K562 (cell line): ENCODE results near the gene PIP4K2C. TPM values are rescaled to one million over a fixed set of nuclear protein-coding genes. Genes with fewer than 3 reads are reported as not detected.

Source experiments
- ATAC-seq: fragments of 200-7000 bp; cut with Tn5 transposase; 3 replicates; pipeline ENCODE4 v1.9.1; 2020; ENCODE audit warnings: moderate library complexity
- BruUV-seq: library from RNA; stranded (reverse); fragments of 400-500 nt; replicated peaks from 2 replicates; lab custom pipeline; 2021; lab: Mats Ljungman, UMichigan
- CTCF ChIA-PET: fragments of 300-600 bp; formaldehyde crosslinking; extraction: SDS; loops from one replicate; lab custom pipeline; 2021; ENCODE audit warnings: low intra/inter-chr PET ratio; lab: Yijun Ruan, JAX
- POLR2A ChIA-PET: fragments of 300-600, 350-650 bp; sonication (Branson Sonifier 250); formaldehyde crosslinking; extraction: SDS; loops from one replicate; lab custom pipeline; 2021; ENCODE audit warnings: antibody characterized with exemption, inconsistent platforms; lab: Yijun Ruan, JAX
- DNase-seq, 4 experiments: peaks; one replicate each; pipeline versions ENCODE4 v3.0.0 to v3.0.0-alpha.2; 2011 to 2018; ENCODE audit warnings: low spot score in 3 of 4, mixed read lengths in 3 of 4; ENCODE audit errors: extremely low read depth in 1 of 4
- FAIRE-seq: peaks from 2 replicates; lab custom pipeline; 2011; peaks lifted over from hg19 to GRCh38; lab: Jason Lieb, UNC
- H2AFZ ChIP-seq: 2 replicates; pipeline ENCODE4 v1.6.0; 2011; ENCODE audit warnings: low read depth, low read length, control low read depth, inconsistent platforms
- H3K27ac ChIP-seq: fragments of 200-600 bp; 3 replicates; pipeline ENCODE4 v1.8.0; 2011; ENCODE audit warnings: low read depth, mild to moderate bottlenecking, control low read depth, inconsistent platforms, low read length, moderate library complexity, mixed read lengths; ENCODE audit errors: extremely low read depth
- H3K27me3 ChIP-seq, 2 experiments: fragments of 300-600 bp in 1 of 2; 2 replicates in 1 of 2; 3 replicates in 1 of 2; pipeline versions ENCODE4 v1.6.0 to v1.8.0; 2011; ENCODE audit warnings: inconsistent platforms in 2 of 2, low read length in 2 of 2, mild to moderate bottlenecking in 1 of 2, mixed read lengths in 1 of 2, moderate library complexity in 1 of 2; ENCODE audit not compliant: control insufficient read depth in 2 of 2, insufficient read depth in 2 of 2
- H3K36me3 ChIP-seq: fragments of 300-600 bp; 3 replicates; pipeline ENCODE4 v1.8.0; 2011; ENCODE audit warnings: mild to moderate bottlenecking, low read length, inconsistent platforms; ENCODE audit not compliant: control insufficient read depth, insufficient read depth
- H3K4me1 ChIP-seq, 2 experiments: fragments of 200-600 bp in 1 of 2; replicated peaks in 1 of 2; 2 replicates in 1 of 2; 3 replicates in 1 of 2; pipeline versions ENCODE4 v1.5.1 to v1.8.0; 2011; ENCODE audit warnings: inconsistent platforms in 2 of 2, low read length in 2 of 2, mild to moderate bottlenecking in 1 of 2, mixed read lengths in 1 of 2, moderate library complexity in 1 of 2; ENCODE audit not compliant: control insufficient read depth in 2 of 2, insufficient read depth in 2 of 2
- H3K4me2 ChIP-seq: 2 replicates; pipeline ENCODE4 v1.6.1; 2011; ENCODE audit warnings: low read length, control low read depth, inconsistent platforms, mixed read lengths; ENCODE audit not compliant: insufficient read depth
- H3K4me3 ChIP-seq: fragments of 200-600 bp; sonication (generic), shearing (Covaris generic); 2 replicates; pipeline ENCODE4 v1.5.1; 2016; ENCODE audit warnings: control low read depth, inconsistent platforms
- H3K79me2 ChIP-seq: fragments of 200-600 bp; 3 replicates; pipeline ENCODE4 v1.8.0; 2011; ENCODE audit warnings: low read length, inconsistent platforms; ENCODE audit not compliant: control insufficient read depth, insufficient read depth
- H3K9ac ChIP-seq, 2 experiments: 2 replicates each; pipeline versions ENCODE4 v1.6.0 to v1.6.1; 2011; ENCODE audit warnings: low read depth in 2 of 2, low read length in 2 of 2, control low read depth in 1 of 2, inconsistent platforms in 1 of 2, mild to moderate bottlenecking in 1 of 2, mixed read lengths in 1 of 2; ENCODE audit not compliant: insufficient read depth in 1 of 2
- H3K9me1 ChIP-seq: one replicate; pipeline ENCODE4 v1.6.0; 2011; ENCODE audit warnings: inconsistent platforms, mild to moderate bottlenecking, low read length, moderate library complexity; ENCODE audit not compliant: control insufficient read depth, insufficient read depth
- H3K9me3 ChIP-seq: replicated peaks from 2 replicates; pipeline ENCODE4 v1.5.1; 2011; ENCODE audit warnings: low read depth, low read length, inconsistent platforms; ENCODE audit not compliant: control insufficient read depth, insufficient read depth
- H4K20me1 ChIP-seq: replicated peaks from 2 replicates; pipeline ENCODE4 v1.6.1; 2011; ENCODE audit warnings: low read length, inconsistent platforms, mixed read lengths; ENCODE audit not compliant: control insufficient read depth, insufficient read depth
- NFRKB ChIP-seq: fragments of 450-650 bp; IDR thresholded peaks from 2 replicates; pipeline ENCODE4 v1.6.1; 2016; ENCODE audit warnings: low read depth
- POLR2A ChIP-seq: fragments of 450-650 bp; conservative IDR thresholded peaks from 2 replicates; pipeline ENCODE4 v1.6.1; 2016
- TAF7 ChIP-seq: fragments of 450-650 bp; IDR thresholded peaks from 2 replicates; pipeline ENCODE4 v1.6.1; 2016; ENCODE audit warnings: missing genetic modification characterization, missing compliant biosample characterization
- YY1 ChIP-seq, 3 experiments: IDR thresholded peaks; 2 replicates each; pipeline ENCODE4 v1.6.1; 2011; ENCODE audit warnings: low read length in 2 of 3, mild to moderate bottlenecking in 2 of 3, moderate library complexity in 2 of 3, borderline replicate concordance in 1 of 3, control low read depth in 1 of 3, low read depth in 1 of 3; ENCODE audit not compliant: insufficient read depth in 3 of 3, insufficient replicate concordance in 2 of 3, control insufficient read depth in 1 of 3, insufficient read length in 1 of 3; ENCODE audit errors: extremely low read depth in 1 of 3
- ZBTB7A ChIP-seq: IDR thresholded peaks from 2 replicates; pipeline ENCODE4 v1.6.1; 2011; ENCODE audit warnings: low read depth, mild to moderate bottlenecking, low read length, moderate library complexity, borderline replicate concordance; ENCODE audit not compliant: control insufficient read depth
- ZNF436 ChIP-seq: fragments of 250-450, 450-650 bp; sonication (Bioruptor Pico); formaldehyde crosslinking; IDR thresholded peaks from 2 replicates; pipeline ENCODE4 v1.7.0; 2020; ENCODE audit warnings: mild to moderate bottlenecking
- WGBS: fragments of 100-300 bp; shearing (Covaris generic); methylation state at CpG from one replicate; pipeline ENCODE4 v1.1.6; 2016; ENCODE audit warnings: low coverage, mixed read lengths; ENCODE audit not compliant: insufficient coverage; ENCODE audit errors: missing lambda C conversion rate; 5-methylcytosine and 5-hydroxymethylcytosine counted together
- in situ Hi-C: fragments of 300-500 bp; cut with MboI; formaldehyde crosslinking; loops from 4 replicates; pipeline ENCODE4 v1.15.0; 2018; ENCODE audit warnings: inconsistent platforms, mixed read lengths
- intact Hi-C: fragments of 100-400 bp; cut with micrococcal nuclease; formaldehyde crosslinking; loops from 2 replicates; pipeline ENCODE4 v1.14.2; 2022
- polyA plus RNA-seq, 8 experiments: library from polyadenylated mRNA; depleted of rRNA in 4 of 8; stranded (reverse) in 5 of 8; unstranded in 3 of 8; fragments of >200 nt; fragmentation: Nextera tagmentation in 2 of 8; fragmentation: Illumina TruSeq in 1 of 8; extraction: Ambion mirVana in 2 of 8; extraction: Trizol in 1 of 8; gene quantifications; 2 replicates each; pipeline versions ENCODE4 v1.2.1 to v1.2.3, GENCODE V29; 2011 to 2014; ENCODE audit warnings: inconsistent platforms in 1 of 8, missing spikeins in 1 of 8
- total RNA-seq, 7 experiments: library from RNA; depleted of rRNA in 6 of 7; stranded (reverse); fragments of >200 nt in 6 of 7; fragmentation: Illumina TruSeq in 2 of 7; extraction: Trizol in 2 of 7; gene quantifications; 2 replicates each; pipeline versions ENCODE4 v1.2.1 to v1.2.3, GENCODE V29; 2011 to 2021; ENCODE audit warnings: low replicate concordance in 1 of 7
- TF ChIP-seq, protein P1 (sequence below): sonication (generic); formaldehyde crosslinking; IDR thresholded peaks from 2 replicates; pipeline ENCODE4 v1.9.0; 2022; ENCODE audit warnings: mild to moderate bottlenecking, missing genetic modification reagents
- TF ChIP-seq, protein P2 (sequence below): sonication (generic); formaldehyde crosslinking; IDR thresholded peaks from 2 replicates; pipeline ENCODE4 v1.8.0; 2022; ENCODE audit warnings: mild to moderate bottlenecking, missing genetic modification reagents
- TF ChIP-seq, protein P3 (sequence below), 2 experiments: IDR thresholded peaks in 1 of 2; conservative IDR thresholded peaks in 1 of 2; 2 replicates each; pipeline ENCODE4 v1.6.1; 2016; ENCODE audit warnings: low read depth in 2 of 2, mild to moderate bottlenecking in 1 of 2, missing compliant biosample characterization in 1 of 2, missing genetic modification characterization in 1 of 2, moderate library complexity in 1 of 2

The PIP4K2C gene
- total and polyA plus RNA-seq, 9 of the 15 experiments (the other 6 are each of a cell fraction or from before 2014, with no cell fraction given) = 9.0 to 41.4 (median 18.3) TPM

DNA sequence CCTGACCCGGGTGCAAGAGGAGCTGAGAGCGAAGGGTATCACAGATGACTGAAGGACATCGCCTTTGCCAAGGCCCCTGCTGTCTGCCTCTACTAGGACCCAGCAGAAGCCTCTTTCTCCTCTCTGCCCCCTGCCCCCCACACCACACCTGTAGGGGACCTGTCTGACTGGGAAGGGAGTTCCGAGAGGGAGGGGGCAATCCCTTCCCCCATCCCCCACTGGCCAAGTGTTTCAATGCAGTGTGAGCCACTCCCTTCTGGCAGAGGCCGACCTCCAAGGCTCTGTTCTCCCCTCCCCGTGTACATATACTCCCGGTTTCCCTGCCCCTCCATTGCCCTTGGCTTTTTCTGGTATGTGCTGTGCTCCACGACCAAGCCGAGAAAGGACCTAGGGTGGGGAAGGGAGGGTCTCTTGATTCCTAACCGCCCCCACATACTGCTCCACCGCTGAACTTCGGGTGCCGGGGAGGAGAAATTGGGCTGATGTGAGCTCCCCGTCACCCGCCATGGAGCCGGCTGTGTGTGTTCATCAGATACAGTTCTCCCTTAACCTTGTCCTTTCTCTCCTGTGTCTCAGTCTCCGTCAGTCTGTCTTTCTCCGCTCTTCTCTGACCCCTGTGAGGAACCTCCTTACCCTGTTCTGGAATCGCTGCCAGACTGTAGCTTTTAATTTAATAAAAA, 18.2 kb downstream of the PIP4K2C start:
- peak; percentile 15 for ATAC-seq
- intact Hi-C loops = no loop called here
- DNase-seq = peak; percentile 39 to 60 (median 50)
- no TSS peak for BruUV-seq
- Histone ChIP-seq H4K20me1 (no peaks in the 10 kb centered on the region), H3K9me1 (peaks cover 4% of the 10 kb centered on the region), H3K4me3 (no peak overlapping the region), H3K27me3 (no peaks in the 10 kb centered on the region)
- CTCF ChIA-PET = no interaction called here
- POLR2A ChIA-PET = interaction anchor here (0.6 to 2.0 kb wide), 6 partner anchors 9 to 142 kb away, joined by 3 to 19 read pairs (median 4); partner anchors contain the start of genes PIP4K2C and TSPAN31
- FAIRE-seq = peak; percentile 49
- TF ChIP-seq, protein P1, sequence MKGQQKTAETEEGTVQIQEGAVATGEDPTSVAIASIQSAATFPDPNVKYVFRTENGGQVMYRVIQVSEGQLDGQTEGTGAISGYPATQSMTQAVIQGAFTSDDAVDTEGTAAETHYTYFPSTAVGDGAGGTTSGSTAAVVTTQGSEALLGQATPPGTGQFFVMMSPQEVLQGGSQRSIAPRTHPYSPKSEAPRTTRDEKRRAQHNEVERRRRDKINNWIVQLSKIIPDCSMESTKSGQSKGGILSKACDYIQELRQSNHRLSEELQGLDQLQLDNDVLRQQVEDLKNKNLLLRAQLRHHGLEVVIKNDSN = no peak
- TF ChIP-seq, protein P2, sequence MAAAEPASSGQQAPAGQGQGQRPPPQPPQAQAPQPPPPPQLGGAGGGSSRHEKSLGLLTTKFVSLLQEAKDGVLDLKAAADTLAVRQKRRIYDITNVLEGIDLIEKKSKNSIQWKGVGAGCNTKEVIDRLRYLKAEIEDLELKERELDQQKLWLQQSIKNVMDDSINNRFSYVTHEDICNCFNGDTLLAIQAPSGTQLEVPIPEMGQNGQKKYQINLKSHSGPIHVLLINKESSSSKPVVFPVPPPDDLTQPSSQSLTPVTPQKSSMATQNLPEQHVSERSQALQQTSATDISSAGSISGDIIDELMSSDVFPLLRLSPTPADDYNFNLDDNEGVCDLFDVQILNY (CRISPR knock-in tag) = no peak
- TF ChIP-seq YY1 (IDR thresholded peaks at IDR 0.05; ENCODE audit: borderline replicate concordance in 1 of 3, control insufficient read depth in 1 of 3, extremely low read depth in 1 of 3, insufficient read depth in 3 of 3, insufficient read length in 1 of 3, insufficient replicate concordance in 2 of 3, low read depth in 1 of 3, low read length in 2 of 3) (peak in 1 of 3 experiments; percentile 55), ZBTB7A (0 out of 2 replicates have a peak, but pooled peaks have one; percentile 26), POLR2A (0 out of 2 replicates have a peak, but pooled peaks have one; percentile 39), TAF7 (no peak), ZNF436 (no peak), NFRKB (peak; percentile 24; the same call in 1 of the 2 replicates)
- TF ChIP-seq, protein P3, sequence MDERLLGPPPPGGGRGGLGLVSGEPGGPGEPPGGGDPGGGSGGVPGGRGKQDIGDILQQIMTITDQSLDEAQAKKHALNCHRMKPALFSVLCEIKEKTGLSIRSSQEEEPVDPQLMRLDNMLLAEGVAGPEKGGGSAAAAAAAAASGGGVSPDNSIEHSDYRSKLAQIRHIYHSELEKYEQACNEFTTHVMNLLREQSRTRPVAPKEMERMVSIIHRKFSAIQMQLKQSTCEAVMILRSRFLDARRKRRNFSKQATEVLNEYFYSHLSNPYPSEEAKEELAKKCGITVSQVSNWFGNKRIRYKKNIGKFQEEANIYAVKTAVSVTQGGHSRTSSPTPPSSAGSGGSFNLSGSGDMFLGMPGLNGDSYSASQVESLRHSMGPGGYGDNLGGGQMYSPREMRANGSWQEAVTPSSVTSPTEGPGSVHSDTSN (CRISPR knock-in tag; IDR thresholded peaks at IDR 0.05; ENCODE audit: low read depth) = no peak
- TF ChIP-seq, protein P3 (tag; conservative IDR thresholded peaks at IDR 0.05; ENCODE audit: low read depth) = no peak
- TF ChIP-seq, all 486 proteins: peak for 4
- H2AFZ ChIP-seq = peak overlapping the region; percentile 97
- peaks cover 2% of the 10 kb centered on the region; the same call in 2 of the 3 replicates for H3K79me2 ChIP-seq
- H3K4me2 ChIP-seq = peak overlapping the region; percentile 67
- H3K27ac ChIP-seq = peak overlapping the region; percentile 56; the same call in 2 of the 3 replicates
- 27% methylated on average over 18 of the region's 19 CpGs for WGBS
- H3K4me1 ChIP-seq = peaks cover 53 to 62% of the 10 kb centered on the region in 2 experiments
- H3K9ac ChIP-seq = peak overlapping the region; percentile 61 to 75; a peak in 3 of 4 replicates
- no peaks in the 10 kb centered on the region for H3K9me3 ChIP-seq
- in situ Hi-C loops = no loop called here
- no peaks in the 10 kb centered on the region for H3K36me3 ChIP-seq
